IMR-90 (cell line): ENCODE measurements around the gene DBN1. TPM values are rescaled to one million over a fixed set of nuclear protein-coding genes. Genes with fewer than 3 reads are reported as not detected.

ENCODE experiments used
- RCOR1 ChIP-seq: IDR thresholded peaks from 2 replicates; pipeline ENCODE4 v1.6.1; 2012; ENCODE audit warnings: mild to moderate bottlenecking, low read length, improper control_type of control experiment; ENCODE audit not compliant: insufficient replicate concordance
- polyA plus RNA-seq, 3 experiments: library from polyadenylated mRNA; depleted of rRNA; stranded (reverse); fragments of >200 nt; gene quantifications; 2 replicates each; pipeline ENCODE4 v1.2.3, GENCODE V29; 2012; ENCODE audit warnings: low replicate concordance in 1 of 3
- total RNA-seq: library from RNA; depleted of rRNA; stranded (reverse); fragments of >200 nt; gene quantifications from 2 replicates; pipeline ENCODE4 v1.2.3, GENCODE V29; 2012
- TF ChIP-seq, protein P1 (sequence below): fragments of 150-350 bp; IDR thresholded peaks from 2 replicates; pipeline ENCODE4 v1.6.1; 2017; ENCODE audit warnings: mild to moderate bottlenecking, antibody characterized with exemption, low read length, low read depth

The DBN1 gene
- total and polyA plus RNA-seq, 2 of the 4 experiments (the other 2 are of a cell fraction): 122 to 187 TPM

DNA sequence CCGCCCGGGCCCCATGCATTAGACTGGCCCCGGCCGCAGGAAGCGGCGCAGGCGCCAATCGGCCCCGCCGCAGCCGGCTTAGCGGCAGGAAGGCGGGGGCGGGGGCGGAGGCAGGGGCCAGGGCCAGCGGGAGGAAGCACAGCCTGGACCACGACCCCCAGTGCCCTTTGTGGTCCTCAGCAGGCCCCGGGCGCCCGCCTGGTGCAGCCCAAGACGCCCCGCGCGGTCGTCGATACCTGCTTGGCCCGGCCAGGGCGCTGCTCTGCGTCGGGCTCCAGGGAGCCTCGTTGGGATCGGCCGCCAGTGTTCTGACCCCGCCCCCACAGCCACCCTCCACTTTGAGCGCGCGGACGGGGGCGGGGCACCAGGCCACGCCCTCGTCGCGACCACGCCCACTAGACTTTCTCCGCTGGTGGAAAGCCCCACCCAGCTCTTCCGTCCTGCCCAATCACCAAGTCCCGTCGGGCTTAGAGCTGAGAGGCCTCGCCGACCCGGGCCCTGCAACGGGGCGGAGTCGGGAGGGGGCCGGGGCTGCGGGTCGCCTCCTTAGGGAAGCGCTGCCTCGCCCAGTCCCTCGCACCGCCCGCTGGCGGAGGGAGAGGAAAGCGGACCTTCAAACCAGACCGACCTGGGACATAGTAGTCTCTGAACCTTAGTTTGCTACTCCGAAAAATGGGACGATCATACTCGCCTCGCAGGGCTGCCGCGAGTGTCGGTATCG, 24.0 kb upstream of the DBN1 start, which contains the start of gene PDLIM7 (continued):
- TF ChIP-seq, protein P1, sequence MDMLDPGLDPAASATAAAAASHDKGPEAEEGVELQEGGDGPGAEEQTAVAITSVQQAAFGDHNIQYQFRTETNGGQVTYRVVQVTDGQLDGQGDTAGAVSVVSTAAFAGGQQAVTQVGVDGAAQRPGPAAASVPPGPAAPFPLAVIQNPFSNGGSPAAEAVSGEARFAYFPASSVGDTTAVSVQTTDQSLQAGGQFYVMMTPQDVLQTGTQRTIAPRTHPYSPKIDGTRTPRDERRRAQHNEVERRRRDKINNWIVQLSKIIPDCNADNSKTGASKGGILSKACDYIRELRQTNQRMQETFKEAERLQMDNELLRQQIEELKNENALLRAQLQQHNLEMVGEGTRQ: no peak
- TF ChIP-seq RCOR1: peak; percentile 98
